Vagina (tissue), 2 donors: Measurements from ENCODE around the gene WIPF2. TPM values are rescaled to one million over a fixed set of nuclear protein-coding genes. Genes with fewer than 3 reads are reported as not detected.

Experiments used
- DNase-seq, 2 donors: peaks; one replicate each; pipeline ENCODE4 v3.0.0-alpha.2; 2017; ENCODE audit errors: extremely low spot score in 2 of 2
- H3K27ac ChIP-seq: fragments of 200-600 bp; sonication (generic); one replicate; pipeline ENCODE4 v1.5.1; 2019
- H3K27me3 ChIP-seq: fragments of 200-600 bp; sonication (generic); one replicate; pipeline ENCODE4 v1.5.1; 2019
- H3K36me3 ChIP-seq, 2 donors: fragments of 200-600 bp; sonication (generic); one replicate each; pipeline ENCODE4 v1.5.1; 2017 to 2019
- H3K4me1 ChIP-seq: fragments of 200-600 bp; sonication (generic); one replicate; pipeline ENCODE4 v1.5.1; 2019
- H3K4me3 ChIP-seq, 2 donors: fragments of 200-600 bp; sonication (generic); 1 replicate in 1 of 2; 2 replicates in 1 of 2; pipeline ENCODE4 v1.5.1; 2016 to 2019
- H3K9me3 ChIP-seq: fragments of 200-600 bp; sonication (generic); one replicate; pipeline ENCODE4 v1.5.1; 2019
- POLR2A ChIP-seq, 2 donors: fragments of 450-650 bp; IDR thresholded peaks; one replicate each; pipeline ENCODE4 v1.6.1; 2017; ENCODE audit warnings: antibody characterized with exemption in 2 of 2, mild to moderate bottlenecking in 2 of 2, moderate library complexity in 2 of 2
- POLR2AphosphoS5 ChIP-seq, 2 donors: sonication (generic); formaldehyde crosslinking; IDR thresholded peaks; one replicate each; pipeline ENCODE4 v1.9.0; 2017; ENCODE audit warnings: antibody characterized with exemption in 2 of 2, mild to moderate bottlenecking in 2 of 2, low read depth in 1 of 2; ENCODE audit not compliant: insufficient read depth in 1 of 2
- intact Hi-C: fragments of 100-400 bp; cut with DNase I; formaldehyde crosslinking; loops from one replicate; pipeline ENCODE4 v1.15.1; 2023
- total RNA-seq: library from RNA; depleted of rRNA; stranded (reverse); fragments of >200 nt; gene quantifications from one replicate; pipeline ENCODE4 v1.2.3, GENCODE V29; 2016
- TF ChIP-seq, protein P1 (sequence below), 3 experiments: fragments of 450-650 bp in 2 of 3; fragments of 200-600 bp in 1 of 3; sonication (generic) in 1 of 3; IDR thresholded peaks; one replicate each; pipeline ENCODE4 v1.5.1; 2017 to 2019; ENCODE audit warnings: antibody characterized with exemption in 3 of 3, mild to moderate bottlenecking in 2 of 3, moderate library complexity in 2 of 3

WIPF2 gene
- total RNA-seq, 1 donor from 2014 or later: 10.6 TPM

GRCh38 chr17:40311575-40311974 lies 92.5 kb downstream of the WIPF2 start:
- DNase-seq: peak in 1 of 2 donors; percentile 94

GRCh38 chr17:40312131-40312731 lies 93.1 kb downstream of the WIPF2 start:
- intact Hi-C loops: no loop called here
- H3K4me3 ChIP-seq: no peak overlapping the region
- H3K27me3 ChIP-seq: no peaks in the 10 kb centered on the region
- no peak for TF ChIP-seq POLR2A (IDR thresholded peaks at IDR 0.05)
- H3K27ac ChIP-seq: peak overlapping the region; percentile 70
- H3K9me3 ChIP-seq: no peaks in the 10 kb centered on the region
- DNase-seq: no peak
- H3K36me3 ChIP-seq: no peaks in the 10 kb centered on the region
- peaks cover 100% of the 10 kb centered on the region for H3K4me1 ChIP-seq

More at GRCh38 chr17:40311575-40311974, 92.5 kb downstream of the WIPF2 start:
- no peaks in the 10 kb centered on the region for H3K27me3 ChIP-seq
- peak overlapping the region; percentile 70 for H3K27ac ChIP-seq
- H3K36me3 ChIP-seq: no peaks in the 10 kb centered on the region
- TF ChIP-seq POLR2A (IDR thresholded peaks at IDR 0.05): no peak
- TF ChIP-seq, protein P1, sequence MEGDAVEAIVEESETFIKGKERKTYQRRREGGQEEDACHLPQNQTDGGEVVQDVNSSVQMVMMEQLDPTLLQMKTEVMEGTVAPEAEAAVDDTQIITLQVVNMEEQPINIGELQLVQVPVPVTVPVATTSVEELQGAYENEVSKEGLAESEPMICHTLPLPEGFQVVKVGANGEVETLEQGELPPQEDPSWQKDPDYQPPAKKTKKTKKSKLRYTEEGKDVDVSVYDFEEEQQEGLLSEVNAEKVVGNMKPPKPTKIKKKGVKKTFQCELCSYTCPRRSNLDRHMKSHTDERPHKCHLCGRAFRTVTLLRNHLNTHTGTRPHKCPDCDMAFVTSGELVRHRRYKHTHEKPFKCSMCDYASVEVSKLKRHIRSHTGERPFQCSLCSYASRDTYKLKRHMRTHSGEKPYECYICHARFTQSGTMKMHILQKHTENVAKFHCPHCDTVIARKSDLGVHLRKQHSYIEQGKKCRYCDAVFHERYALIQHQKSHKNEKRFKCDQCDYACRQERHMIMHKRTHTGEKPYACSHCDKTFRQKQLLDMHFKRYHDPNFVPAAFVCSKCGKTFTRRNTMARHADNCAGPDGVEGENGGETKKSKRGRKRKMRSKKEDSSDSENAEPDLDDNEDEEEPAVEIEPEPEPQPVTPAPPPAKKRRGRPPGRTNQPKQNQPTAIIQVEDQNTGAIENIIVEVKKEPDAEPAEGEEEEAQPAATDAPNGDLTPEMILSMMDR (IDR thresholded peaks at IDR 0.05): no peak
- intact Hi-C loops: no loop called here
- H3K4me1 ChIP-seq: peaks cover 100% of the 10 kb centered on the region
- H3K9me3 ChIP-seq: no peaks in the 10 kb centered on the region
- H3K4me3 ChIP-seq: no peak overlapping the region

DNA sequence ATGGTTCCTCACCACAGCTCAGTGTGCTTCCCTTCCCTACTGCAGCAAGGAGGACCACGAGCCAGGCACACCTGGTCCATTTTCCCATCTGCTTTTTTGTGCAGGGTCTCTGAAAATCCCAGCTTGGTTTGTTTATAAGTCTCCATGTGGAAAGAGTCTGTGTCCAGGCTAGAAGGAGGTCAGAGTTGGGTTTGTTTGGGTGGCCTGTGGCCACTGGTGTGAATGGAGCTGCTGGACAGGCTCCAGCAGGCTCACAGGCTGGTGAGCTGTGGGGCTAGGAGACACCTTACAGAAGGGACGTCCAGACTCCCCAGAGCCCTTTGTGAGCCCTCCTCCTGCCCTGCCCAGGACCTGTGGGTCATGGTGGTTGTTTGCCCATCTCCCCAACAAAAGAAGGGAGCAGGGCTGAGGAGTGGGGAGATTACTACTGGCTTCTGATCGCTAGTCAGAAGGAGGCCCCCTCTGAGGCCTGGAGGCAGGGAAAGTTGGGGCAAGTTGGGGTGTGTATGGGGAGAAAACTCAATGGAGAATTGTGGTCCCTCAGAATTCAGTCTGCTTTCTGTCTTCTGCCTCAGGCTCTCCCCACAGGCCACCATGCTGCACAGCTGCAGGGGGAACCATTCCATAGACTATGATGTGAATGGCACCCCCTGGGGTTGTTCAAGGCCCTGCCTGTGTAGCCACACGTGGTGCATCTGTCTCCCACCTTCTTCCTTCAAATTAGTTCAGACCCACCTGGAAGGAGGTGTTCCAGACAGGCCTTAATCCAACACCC lies 94.0 kb downstream of the WIPF2 start:
- DNase-seq: no peak
- TF ChIP-seq POLR2A (IDR thresholded peaks at IDR 0.05): no peak
- Histone ChIP-seq H3K36me3 (no peaks in the 10 kb centered on the region), H3K9me3 (no peaks in the 10 kb centered on the region), H3K4me3 (no peak overlapping the region), H3K4me1 (peaks cover 98% of the 10 kb centered on the region), H3K27ac (peak overlapping the region; percentile 70), H3K27me3 (no peaks in the 10 kb centered on the region)
- intact Hi-C loops: no loop called here

GRCh38 chr17:40313668-40314583 lies 94.8 kb downstream of the WIPF2 start:
- Histone ChIP-seq H3K36me3 (no peaks in the 10 kb centered on the region), H3K9me3 (no peaks in the 10 kb centered on the region), H3K4me3 (no peak overlapping the region), H3K4me1 (peaks cover 94% of the 10 kb centered on the region), H3K27ac (peak overlapping the region; percentile 1), H3K27me3 (no peaks in the 10 kb centered on the region)
- no peak for DNase-seq
- TF ChIP-seq POLR2A (IDR thresholded peaks at IDR 0.05) (no peak), POLR2AphosphoS5 (IDR thresholded peaks at IDR 0.05; ENCODE audit: insufficient read depth in 1 of 2, low read depth in 1 of 2) (no peak)
- TF ChIP-seq, protein P1 (IDR thresholded peaks at IDR 0.05): no peak
- intact Hi-C loops: no loop called here

DNA sequence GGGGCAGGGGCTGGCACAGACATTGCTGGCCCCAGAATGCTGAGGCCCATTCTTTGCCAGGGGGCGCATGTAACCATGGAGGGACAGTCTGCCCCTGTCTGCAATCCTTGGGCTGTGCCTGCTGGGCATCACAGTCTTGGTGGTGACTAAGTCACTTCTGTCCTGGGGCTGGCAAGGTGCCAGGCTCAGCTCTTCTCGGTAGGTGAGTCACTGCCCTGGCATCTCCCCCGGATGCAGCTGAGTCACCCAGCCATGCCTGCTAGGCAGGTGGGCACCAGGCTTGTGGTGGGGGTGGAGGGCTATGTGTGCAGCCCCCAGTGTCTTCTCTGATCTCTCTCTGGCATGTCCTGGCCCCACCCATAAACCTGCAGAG lies 95.5 kb downstream of the WIPF2 start:
- no peaks in the 10 kb centered on the region for H3K9me3 ChIP-seq
- TF ChIP-seq, protein P1 (IDR thresholded peaks at IDR 0.05): no peak
- TF ChIP-seq POLR2AphosphoS5 (IDR thresholded peaks at IDR 0.05; ENCODE audit: insufficient read depth in 1 of 2, low read depth in 1 of 2): peak; percentile 70 to 74
- peaks cover 94% of the 10 kb centered on the region for H3K4me1 ChIP-seq
- H3K27me3 ChIP-seq: no peaks in the 10 kb centered on the region
- H3K4me3 ChIP-seq: no peak overlapping the region
- DNase-seq: peak in 1 of 2 donors; percentile 93
- intact Hi-C loops: no loop called here
- peak overlapping the region; percentile 1 for H3K27ac ChIP-seq
- no peaks in the 10 kb centered on the region for H3K36me3 ChIP-seq
